Retinal pigment epithelial cell (primary cell): ENCODE measurements around the gene MAPK11.

Source experiments
- DNase-seq: peaks from one replicate; pipeline ENCODE4 v3.0.0-alpha.2; 2010; ENCODE audit warnings: low read depth
- H3K4me3 ChIP-seq: 2 replicates; pipeline ENCODE4 v1.5.1; 2011; ENCODE audit warnings: mild to moderate bottlenecking, low read length, control low read depth, moderate library complexity
- TF ChIP-seq, protein P1 (sequence below): conservative IDR thresholded peaks from 2 replicates; pipeline ENCODE4 v1.5.1; 2011; ENCODE audit warnings: low read depth, low read length, control low read depth, inconsistent platforms

Gene MAPK11

GRCh38 chr22:50225200-50225969 is 44.8 kb downstream of the MAPK11 start:
- DNase-seq, result no peak
- TF ChIP-seq, protein P1, sequence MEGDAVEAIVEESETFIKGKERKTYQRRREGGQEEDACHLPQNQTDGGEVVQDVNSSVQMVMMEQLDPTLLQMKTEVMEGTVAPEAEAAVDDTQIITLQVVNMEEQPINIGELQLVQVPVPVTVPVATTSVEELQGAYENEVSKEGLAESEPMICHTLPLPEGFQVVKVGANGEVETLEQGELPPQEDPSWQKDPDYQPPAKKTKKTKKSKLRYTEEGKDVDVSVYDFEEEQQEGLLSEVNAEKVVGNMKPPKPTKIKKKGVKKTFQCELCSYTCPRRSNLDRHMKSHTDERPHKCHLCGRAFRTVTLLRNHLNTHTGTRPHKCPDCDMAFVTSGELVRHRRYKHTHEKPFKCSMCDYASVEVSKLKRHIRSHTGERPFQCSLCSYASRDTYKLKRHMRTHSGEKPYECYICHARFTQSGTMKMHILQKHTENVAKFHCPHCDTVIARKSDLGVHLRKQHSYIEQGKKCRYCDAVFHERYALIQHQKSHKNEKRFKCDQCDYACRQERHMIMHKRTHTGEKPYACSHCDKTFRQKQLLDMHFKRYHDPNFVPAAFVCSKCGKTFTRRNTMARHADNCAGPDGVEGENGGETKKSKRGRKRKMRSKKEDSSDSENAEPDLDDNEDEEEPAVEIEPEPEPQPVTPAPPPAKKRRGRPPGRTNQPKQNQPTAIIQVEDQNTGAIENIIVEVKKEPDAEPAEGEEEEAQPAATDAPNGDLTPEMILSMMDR, result no peak
- no peak overlapping the region for H3K4me3 ChIP-seq

GRCh38 chr22:50224071-50224470 is 46.1 kb downstream of the MAPK11 start:
- DNase-seq, result no peak
- TF ChIP-seq, protein P1, result no peak
- no peak overlapping the region for H3K4me3 ChIP-seq

DNA sequence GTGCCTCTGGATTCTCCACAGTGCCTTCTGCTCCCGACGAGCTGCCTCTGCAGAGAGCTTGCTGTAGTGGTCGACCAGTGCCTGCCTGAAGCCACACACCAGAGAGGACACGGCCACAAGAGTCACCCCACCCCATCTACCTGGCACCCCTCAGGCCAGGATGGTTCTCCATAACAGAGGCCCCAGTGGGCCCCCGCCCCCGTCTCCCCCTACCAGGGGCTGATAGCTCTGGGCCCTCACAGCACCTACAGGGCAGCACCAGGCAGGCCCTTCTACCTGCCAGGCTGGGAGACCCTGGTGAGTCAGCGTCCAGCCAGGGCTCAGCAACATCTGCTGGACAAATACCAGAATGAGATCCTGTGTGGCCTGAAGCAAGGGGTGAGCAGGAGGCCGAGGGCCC is 47.7 kb downstream of the MAPK11 start:
- TF ChIP-seq, protein P1, result no peak

DNA sequence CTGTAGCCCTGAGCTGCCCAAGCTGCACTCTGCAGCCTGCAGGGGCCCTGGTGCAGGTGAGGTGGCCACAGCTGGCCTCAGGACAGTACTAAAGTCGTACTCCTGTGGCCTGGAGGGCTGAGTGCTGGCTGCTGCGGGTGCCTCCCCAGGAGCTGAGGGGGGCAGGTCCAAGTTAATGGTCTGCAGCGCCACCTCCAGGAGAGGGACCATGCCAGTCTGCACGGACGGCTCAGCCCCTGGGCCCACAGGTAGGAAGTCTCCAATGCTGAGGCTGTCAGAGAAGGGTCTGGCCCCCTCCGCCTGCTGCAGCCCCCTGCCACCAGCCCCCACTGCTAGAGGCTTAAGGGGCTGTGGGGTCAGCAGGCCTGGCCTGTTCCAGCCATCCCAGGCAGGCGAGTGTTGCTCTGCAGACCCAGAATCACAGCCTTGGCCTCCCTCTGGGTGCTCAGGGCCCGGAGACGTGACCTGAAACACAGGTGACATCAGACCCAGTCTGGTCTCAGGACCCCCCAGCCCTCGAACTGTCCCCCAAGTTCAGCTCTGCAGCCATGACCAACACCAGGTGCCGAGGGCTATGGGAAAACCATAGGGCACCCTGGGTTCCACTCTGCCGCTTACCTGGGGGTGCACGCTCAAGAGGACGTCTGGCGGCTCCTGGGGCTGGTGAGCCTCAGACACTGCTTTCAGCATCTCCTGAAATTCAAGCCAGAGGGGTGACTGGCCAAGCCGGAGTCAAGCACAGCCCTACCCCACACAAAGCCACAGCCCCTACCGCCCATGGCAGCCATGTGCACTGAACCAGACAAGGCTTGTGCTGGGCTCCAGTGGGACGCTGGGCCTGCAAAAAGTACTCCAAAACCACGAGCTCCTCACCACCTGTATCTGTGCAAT is 48.5 kb downstream of the MAPK11 start:
- TF ChIP-seq, protein P1, result no peak
- DNase-seq, result no peak
- no peak overlapping the region for H3K4me3 ChIP-seq

More for the DNA sequence above, 47.7 kb downstream of the MAPK11 start:
- no peak for DNase-seq
- H3K4me3 ChIP-seq, result no peak overlapping the region

DNA sequence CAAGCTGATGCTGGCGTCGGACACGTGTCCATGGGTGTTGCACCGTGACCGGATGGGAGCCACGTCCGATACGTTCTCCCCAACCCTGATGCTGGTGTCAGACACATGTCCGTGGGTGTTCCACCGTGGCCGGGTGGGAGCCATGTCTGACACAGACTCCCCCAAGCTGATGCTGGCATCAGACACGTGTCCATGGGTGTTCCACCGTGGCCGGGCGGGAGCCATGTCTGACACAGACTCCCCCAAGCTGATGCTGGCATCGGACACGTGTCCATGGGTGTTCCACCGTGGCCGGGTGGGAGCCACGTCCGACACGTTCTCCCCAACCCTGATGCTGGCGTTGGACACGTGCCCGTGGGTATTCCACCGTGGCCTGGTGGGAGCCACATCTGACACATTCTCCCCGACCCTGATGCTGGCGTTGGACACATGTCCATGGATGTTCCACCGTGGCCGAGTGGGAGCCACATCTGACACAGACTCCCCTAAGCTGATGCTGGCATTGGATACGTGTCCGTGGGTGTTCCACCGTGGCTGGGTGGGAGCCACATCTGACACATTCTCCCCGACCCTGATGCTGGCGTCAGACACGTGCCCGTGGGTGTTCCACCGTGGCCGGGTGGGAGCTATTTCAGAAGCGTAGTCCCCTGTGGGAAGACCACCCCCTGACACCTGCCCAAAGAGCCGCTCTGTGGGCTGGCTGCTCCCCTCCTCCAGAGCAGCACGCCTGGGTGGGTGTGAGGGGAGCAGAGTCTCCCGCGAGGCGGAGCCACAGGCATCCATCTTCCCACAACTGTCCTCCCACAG is 49.4 kb downstream of the MAPK11 start:
- H3K4me3 ChIP-seq, result no peak overlapping the region
- DNase-seq, result no peak
- TF ChIP-seq, protein P1, result no peak

DNA sequence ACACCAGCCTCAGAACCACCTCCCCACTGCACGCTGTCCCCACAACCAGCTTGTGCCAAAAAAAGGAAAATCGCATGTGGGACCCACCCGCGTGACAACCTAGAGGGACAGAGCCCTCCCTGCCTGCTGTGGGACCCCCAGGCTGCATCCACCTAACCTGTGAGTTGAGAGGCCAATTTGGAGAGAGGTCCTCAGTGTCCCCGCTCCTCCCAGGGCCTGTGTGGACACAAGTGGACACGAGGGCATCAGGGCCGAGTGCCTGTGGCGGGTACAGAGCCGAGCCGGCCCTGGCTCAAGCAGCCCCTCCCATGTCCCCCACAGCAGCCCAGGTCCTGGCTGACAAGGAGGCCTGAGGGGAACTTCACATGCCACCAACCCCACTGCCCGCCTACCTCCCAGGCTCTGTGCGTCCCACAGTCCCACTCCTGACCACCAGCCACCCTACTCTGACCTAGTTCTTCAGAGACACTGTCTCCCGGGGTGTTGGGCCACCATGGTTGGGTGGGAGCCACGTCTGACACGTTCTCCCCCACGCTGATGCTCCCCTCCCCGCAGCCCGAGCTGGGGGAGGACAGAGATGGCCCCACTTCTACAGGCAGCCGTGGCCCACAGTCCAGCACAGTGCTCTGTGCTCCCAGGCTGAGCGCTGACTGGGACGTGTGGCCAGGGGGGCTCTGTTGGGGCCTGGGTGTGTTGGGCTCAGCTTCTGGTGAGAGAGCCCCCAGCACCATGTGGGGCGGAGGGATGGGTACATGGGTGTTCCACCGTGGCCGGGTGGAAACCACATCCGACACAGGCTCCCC is 50.2 kb downstream of the MAPK11 start:
- H3K4me3 ChIP-seq, result no peak overlapping the region
- DNase-seq, result no peak
- TF ChIP-seq, protein P1, result no peak
